GM12874 (cell line): ENCODE results near the gene CLCN2.

Experiments
- CTCF ChIP-seq: IDR thresholded peaks from 2 replicates; pipeline ENCODE4 v1.5.1; 2011; ENCODE audit warnings: low read depth, mild to moderate bottlenecking, control low read depth, low read length, moderate library complexity; ENCODE audit not compliant: insufficient read depth

CLCN2 gene

DNA sequence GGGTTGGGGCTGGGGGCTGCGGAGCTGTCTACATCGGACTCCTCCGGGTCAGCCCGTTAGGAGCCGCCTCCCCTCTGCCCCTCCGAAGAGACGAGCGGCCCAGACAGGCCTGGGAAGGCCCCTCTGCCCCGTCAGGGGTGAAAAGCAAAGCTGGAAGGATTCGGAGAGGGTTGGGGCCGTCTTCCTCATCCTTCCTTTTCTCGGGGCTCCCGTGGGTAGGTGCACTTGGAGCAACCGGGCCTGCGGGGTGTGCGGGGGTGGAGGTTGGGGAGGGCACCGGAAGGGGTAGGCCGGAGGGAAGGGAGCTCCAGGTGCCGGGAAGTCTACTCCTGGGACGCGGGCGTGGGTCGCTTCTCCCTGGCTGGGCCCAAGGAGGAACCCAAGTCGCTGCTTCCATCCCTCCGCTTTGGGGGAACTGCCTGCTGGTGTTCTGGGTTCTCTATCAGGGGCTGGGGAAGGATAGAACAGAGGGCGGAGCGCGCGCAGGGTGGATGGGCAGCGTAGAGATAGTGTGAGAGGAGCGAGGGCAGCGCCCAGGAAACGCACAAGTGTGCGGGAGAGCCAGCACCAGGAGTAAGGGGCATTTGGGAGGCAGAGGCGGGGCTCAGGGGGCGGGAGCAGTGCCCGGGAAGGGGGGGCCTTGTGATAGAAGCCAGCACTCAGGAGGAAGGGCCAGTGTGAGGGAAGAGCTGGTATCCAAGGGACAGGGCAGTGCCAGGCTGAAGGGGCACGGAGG lies 695 bp upstream of the CLCN2 start:
- TF ChIP-seq CTCF, result no peak

DNA sequence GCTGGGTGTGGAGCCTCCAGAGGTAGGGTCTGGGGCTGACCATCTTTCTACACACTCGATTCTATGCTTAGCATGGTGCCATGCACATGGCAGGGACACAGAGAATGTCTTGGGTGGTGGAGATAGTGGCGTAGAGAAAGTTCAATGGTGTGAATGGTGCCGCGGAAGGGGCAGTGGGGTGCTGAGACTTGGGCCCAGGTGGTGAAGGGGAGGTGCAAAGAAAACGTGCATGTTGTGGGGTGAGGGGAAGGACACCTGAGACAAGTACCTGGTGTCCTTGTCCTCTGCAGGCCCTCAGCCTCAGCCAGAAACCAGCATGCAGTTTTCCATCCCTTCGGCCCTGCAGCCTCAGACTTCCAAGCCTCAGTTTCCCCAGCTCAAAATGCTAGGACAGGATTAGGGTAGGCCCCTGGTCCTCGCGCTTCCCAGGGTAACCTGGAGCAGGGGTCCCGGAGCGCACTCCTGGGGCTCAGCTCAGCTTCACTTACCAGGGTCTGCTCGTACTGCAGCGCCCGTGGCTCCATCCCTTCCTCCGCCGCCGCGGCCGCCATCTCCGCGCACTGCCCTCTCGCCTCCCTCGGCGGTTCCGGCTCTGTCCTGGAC lies 375 bp downstream of the CLCN2 start:
- no peak for TF ChIP-seq CTCF

DNA sequence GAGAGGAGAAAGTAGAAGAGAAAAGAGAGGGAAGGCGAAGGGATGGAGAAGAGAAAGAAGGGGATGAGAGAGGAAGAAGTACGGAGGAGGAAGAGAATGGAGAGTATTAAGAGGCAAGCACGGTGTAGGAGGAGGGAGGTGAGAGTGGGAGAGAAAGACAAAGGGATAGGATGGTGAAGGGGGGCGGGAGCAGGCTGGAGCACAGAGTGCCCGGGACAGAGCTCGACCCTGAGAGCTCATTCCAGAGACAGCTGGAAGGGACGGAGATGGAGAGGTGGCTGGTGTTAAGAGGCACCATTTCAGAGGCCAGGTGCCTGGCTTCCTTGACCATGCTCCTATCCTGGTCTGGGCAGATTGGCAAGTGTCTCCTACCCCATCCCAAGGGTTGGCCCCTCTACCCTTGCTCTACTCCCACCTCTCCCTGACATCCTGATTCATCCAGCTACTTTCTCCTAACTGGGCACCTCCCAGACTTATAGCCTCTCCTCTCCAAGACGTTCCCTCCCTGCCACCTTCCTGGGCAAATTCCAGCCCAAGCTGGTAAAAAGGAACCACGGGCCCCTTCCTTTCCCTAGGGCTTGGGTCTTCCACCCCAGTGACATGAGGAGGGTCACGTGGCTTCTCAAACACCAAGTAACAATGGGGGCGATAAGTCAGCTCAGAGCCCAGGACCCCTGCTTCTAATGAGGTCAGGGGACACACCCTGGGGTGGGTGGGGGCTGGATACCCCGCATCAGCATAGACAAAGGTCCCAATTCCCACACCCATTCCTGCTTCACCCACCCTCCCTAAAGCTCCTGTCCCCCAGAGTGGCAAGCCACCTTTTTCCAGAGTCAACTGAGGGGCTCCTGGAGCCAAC lies 1.1 kb downstream of the CLCN2 start:
- no peak for TF ChIP-seq CTCF

DNA sequence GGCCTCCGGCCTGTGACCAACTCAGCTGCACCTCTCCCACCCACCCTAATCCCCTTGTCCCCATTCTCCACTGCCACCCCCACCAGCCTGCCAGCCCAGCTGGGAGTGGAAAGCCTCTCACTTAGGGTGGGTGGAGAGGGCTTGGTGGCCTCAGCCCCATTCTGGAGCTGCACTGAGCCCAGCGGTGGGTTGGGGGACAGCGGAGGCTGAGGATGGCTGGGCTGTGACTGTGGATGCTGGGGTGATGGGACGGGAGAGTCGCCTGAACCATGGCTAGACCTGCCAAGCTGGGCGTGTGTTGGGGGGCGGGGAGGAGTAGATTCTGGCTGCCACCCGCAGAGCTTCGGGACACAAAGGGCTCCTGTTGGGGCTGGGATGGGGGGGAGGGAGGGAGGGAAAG lies 1.8 kb downstream of the CLCN2 start:
- no peak for TF ChIP-seq CTCF

- no peak for TF ChIP-seq CTCF
These were observed 2.5 kb downstream of the CLCN2 start for GRCh38 chr3:184358921-184359350.

GRCh38 chr3:184358124-184358767 lies 3.2 kb downstream of the CLCN2 start:
- no peak for TF ChIP-seq CTCF
